Lung (tissue), 12 donors: ENCODE data around the gene SLC4A1. TPM values are rescaled to one million over a fixed set of nuclear protein-coding genes. Genes with fewer than 3 reads are reported as not detected.

Experiments used
- ATAC-seq: fragments of 200-7000 bp; cut with Tn5 transposase; one replicate; pipeline ENCODE4 v1.9.1; 2020; ENCODE audit warnings: moderate number of reproducible peaks; ENCODE audit not compliant: insufficient read depth, low FRiP score
- DNase-seq, 3 donors: peaks; one replicate each; pipeline ENCODE4 v3.0.0-alpha.2; 2013 to 2017
- H3K27ac ChIP-seq, 2 donors: one replicate each; pipeline ENCODE4 v1.5.1; 2013; ENCODE audit warnings: mild to moderate bottlenecking in 2 of 2, moderate library complexity in 2 of 2, control low read depth in 1 of 2, inconsistent platforms in 1 of 2, low read depth in 1 of 2, low read length in 1 of 2
- H3K27me3 ChIP-seq, 3 donors: one replicate each; pipeline ENCODE4 v1.5.1; 2013; ENCODE audit warnings: low read length in 2 of 3; ENCODE audit not compliant: control insufficient read depth in 3 of 3, insufficient read depth in 3 of 3
- H3K36me3 ChIP-seq, 4 donors: one replicate each; pipeline ENCODE4 v1.5.1; 2013; ENCODE audit warnings: low read length in 4 of 4, mild to moderate bottlenecking in 1 of 4, moderate library complexity in 1 of 4; ENCODE audit not compliant: control insufficient read depth in 4 of 4, insufficient read depth in 4 of 4
- H3K4me1 ChIP-seq, 5 donors: one replicate each; pipeline ENCODE4 v1.5.1; 2013; ENCODE audit warnings: low read length in 5 of 5, mild to moderate bottlenecking in 2 of 5, moderate library complexity in 1 of 5; ENCODE audit not compliant: control insufficient read depth in 5 of 5, insufficient read depth in 5 of 5
- H3K4me3 ChIP-seq: one replicate; pipeline ENCODE4 v1.5.1; 2013; ENCODE audit warnings: mild to moderate bottlenecking, control low read depth, moderate library complexity
- H3K9ac ChIP-seq, 2 donors: one replicate each; pipeline ENCODE4 v1.5.1; 2013; ENCODE audit warnings: low read length in 2 of 2, control low read depth in 1 of 2; ENCODE audit not compliant: insufficient read depth in 1 of 2
- H3K9me3 ChIP-seq, 4 donors: one replicate each; pipeline ENCODE4 v1.5.1; 2013; ENCODE audit warnings: low read length in 3 of 4, mild to moderate bottlenecking in 1 of 4, moderate library complexity in 1 of 4; ENCODE audit not compliant: control insufficient read depth in 4 of 4, insufficient read depth in 3 of 4
- WGBS, 2 donors: extraction: QIAGEN DNeasy Blood & Tissue Kit; methylation state at CpG; one replicate each; pipeline ENCODE4 v1.1.7; 2013; 5-methylcytosine and 5-hydroxymethylcytosine counted together
- polyA plus RNA-seq, 2 donors: library from polyadenylated mRNA; stranded (reverse); fragments of 200-250 nt; gene quantifications; one replicate each; pipeline ENCODE4 v1.2.1, GENCODE V29; 2013
- total RNA-seq, 2 donors: library from RNA; depleted of rRNA in 1 of 2; stranded (reverse); fragments of >200 nt in 1 of 2; gene quantifications; one replicate each; pipeline ENCODE4 v1.2.1, GENCODE V29; 2014 to 2021
- TF ChIP-seq, protein P1 (sequence below): IDR thresholded peaks from 2 replicates; pipeline ENCODE4 v1.5.1; 2012; ENCODE audit warnings: mild to moderate bottlenecking; ENCODE audit errors: control extremely low read depth, extremely low read depth
- donor health status: control.
- donor health status: control.
- donor health status: Bipolar disorder and iron deficiency.
- donor health status: healthy.
- donor health status: DM: yes; HTN: yes; CAD: no.

SLC4A1 gene
- total and polyA plus RNA-seq, 4 donors, result 0.10 to 40.9 (median 0.77) TPM

- Histone ChIP-seq H3K36me3 (no peaks in the 10 kb centered on the region), H3K4me1 (peaks cover 0 to 3% (median 0%) of the 10 kb centered on the region in 5 donors), H3K9me3 (no peaks in the 10 kb centered on the region), H3K9ac (no peak overlapping the region), H3K27ac (no peak overlapping the region), H3K27me3 (no peaks in the 10 kb centered on the region), H3K4me3 (no peak overlapping the region)
- no peak for DNase-seq
- 70 to 80% methylated on average over 7 of the region's 7 CpGs for WGBS, 2 donors
- no peak for ATAC-seq
- TF ChIP-seq, protein P1, sequence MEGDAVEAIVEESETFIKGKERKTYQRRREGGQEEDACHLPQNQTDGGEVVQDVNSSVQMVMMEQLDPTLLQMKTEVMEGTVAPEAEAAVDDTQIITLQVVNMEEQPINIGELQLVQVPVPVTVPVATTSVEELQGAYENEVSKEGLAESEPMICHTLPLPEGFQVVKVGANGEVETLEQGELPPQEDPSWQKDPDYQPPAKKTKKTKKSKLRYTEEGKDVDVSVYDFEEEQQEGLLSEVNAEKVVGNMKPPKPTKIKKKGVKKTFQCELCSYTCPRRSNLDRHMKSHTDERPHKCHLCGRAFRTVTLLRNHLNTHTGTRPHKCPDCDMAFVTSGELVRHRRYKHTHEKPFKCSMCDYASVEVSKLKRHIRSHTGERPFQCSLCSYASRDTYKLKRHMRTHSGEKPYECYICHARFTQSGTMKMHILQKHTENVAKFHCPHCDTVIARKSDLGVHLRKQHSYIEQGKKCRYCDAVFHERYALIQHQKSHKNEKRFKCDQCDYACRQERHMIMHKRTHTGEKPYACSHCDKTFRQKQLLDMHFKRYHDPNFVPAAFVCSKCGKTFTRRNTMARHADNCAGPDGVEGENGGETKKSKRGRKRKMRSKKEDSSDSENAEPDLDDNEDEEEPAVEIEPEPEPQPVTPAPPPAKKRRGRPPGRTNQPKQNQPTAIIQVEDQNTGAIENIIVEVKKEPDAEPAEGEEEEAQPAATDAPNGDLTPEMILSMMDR, result no peak
Measured at GRCh38 chr17:44269535-44270240, 1.8 kb upstream of the SLC4A1 start.

- peaks cover 0 to 3% (median 0%) of the 10 kb centered on the region in 5 donors for H3K4me1 ChIP-seq
- H3K27me3 ChIP-seq, result no peaks in the 10 kb centered on the region
- DNase-seq, result no peak
- 77 to 79% methylated on average over 11 of the region's 11 CpGs for WGBS, 2 donors
- no peak overlapping the region for H3K4me3 ChIP-seq
- no peak for ATAC-seq
- no peak overlapping the region for H3K9ac ChIP-seq
- TF ChIP-seq, protein P1, result no peak
- H3K36me3 ChIP-seq, result no peaks in the 10 kb centered on the region
- H3K9me3 ChIP-seq, result no peaks in the 10 kb centered on the region
- no peak overlapping the region for H3K27ac ChIP-seq
Measured at GRCh38 chr17:44268709-44269534, 987 bp upstream of the SLC4A1 start.

GRCh38 chr17:44267165-44267455 lies 825 bp downstream of the SLC4A1 start:
- 92 to 96% methylated on average over 5 of the region's 5 CpGs for WGBS, 2 donors
- Histone ChIP-seq H3K9ac (no peak overlapping the region), H3K27me3 (peaks cover 0 to 3% (median 0%) of the 10 kb centered on the region in 3 donors), H3K36me3 (no peaks in the 10 kb centered on the region), H3K4me3 (no peak overlapping the region), H3K4me1 (no peaks in the 10 kb centered on the region), H3K9me3 (no peaks in the 10 kb centered on the region), H3K27ac (no peak overlapping the region)
- TF ChIP-seq, protein P1, result no peak
- DNase-seq (no peak), ATAC-seq (no peak)
